ENCODE results near the gene DDX42. TPM values are rescaled to one million over a fixed set of nuclear protein-coding genes. Genes with fewer than 3 reads are reported as not detected.
A peak's percentile ranks its signal among the peaks of the same experiment; 100 is the strongest.
"Not testable (repeated sequence)": the region's sequence is repeated elsewhere in the genome, so short reads cannot be mapped to it uniquely, and the experiment has no call there.

The DDX42 gene
- total and polyA plus RNA-seq, 3 experiments from 2014 or later, result 16.9 to 122 (median 103) TPM

GRCh38 chr17:63847525-63848249, 73.7 kb downstream of the DDX42 start:
- Histone ChIP-seq H3K36me3 (ENCODE audit: insufficient read depth, low read length) (no peaks in the 10 kb centered on the region), H3K9me3 (ENCODE audit: low read length) (no peaks in the 10 kb centered on the region), H3K4me1 (ENCODE audit: insufficient read depth, low read length) (peaks cover 18% of the 10 kb centered on the region), H3K27ac (ENCODE audit: low read depth, low read length) (no peak overlapping the region), H3K4me3 (ENCODE audit: low read length) (no peak overlapping the region), H3K27me3 (ENCODE audit: insufficient read depth, low read length, poor library complexity, severe bottlenecking) (no peaks in the 10 kb centered on the region)
- DNase-seq, result no peak
- CTCF ChIA-PET, result interaction anchor here (1.1 to 3.6 kb wide), 6 partner anchors 9 to 195 kb away, joined by 3 to 37 read pairs (median 10); partner anchors contain the start of genes CCDC47, FTSJ3 and PSMC5
- peak overlapping the region in 7 of 8 donors; percentile 5 to 90 (median 67) for H3K27ac Mint-ChIP-seq
- POLR2A ChIA-PET, result interaction anchor here (0.6 to 1.0 kb wide), 2 partner anchors 298 to 365 kb away, joined by 3 read pairs; no protein-coding TSS in a partner anchor
- peaks cover 0 to 2% of the 10 kb centered on the region in 2 donors for H3K27me3 Mint-ChIP-seq
- H3K4me1 Mint-ChIP-seq, result peaks cover 18 to 23% (median 21%) of the 10 kb centered on the region in 3 donors
- peaks cover 0 to 2% (median 0%) of the 10 kb centered on the region in 3 donors for H3K36me3 Mint-ChIP-seq
- no peaks in the 10 kb centered on the region for H3K9me3 Mint-ChIP-seq
- H3K4me3 Mint-ChIP-seq, result peak overlapping the region; percentile 37 to 84 (median 61)

GRCh38 chr17:63848834-63849689, 75.1 kb downstream of the DDX42 start:
- Histone ChIP-seq H3K4me3 (ENCODE audit: low read length) (peak overlapping the region; percentile 42), H3K36me3 (ENCODE audit: insufficient read depth, low read length) (no peaks in the 10 kb centered on the region), H3K9me3 (ENCODE audit: low read length) (no peaks in the 10 kb centered on the region), H3K4me1 (ENCODE audit: insufficient read depth, low read length) (peaks cover 10% of the 10 kb centered on the region), H3K27ac (ENCODE audit: low read depth, low read length) (peak overlapping the region; percentile 55), H3K27me3 (ENCODE audit: insufficient read depth, low read length, poor library complexity, severe bottlenecking) (no peaks in the 10 kb centered on the region)
- peaks cover 0 to 2% of the 10 kb centered on the region in 2 donors for H3K27me3 Mint-ChIP-seq
- peak; percentile 92 to 93 (median 93) for DNase-seq
- H3K27ac Mint-ChIP-seq, result peak overlapping the region; percentile 67 to 98 (median 96)
- CTCF ChIA-PET, result interaction anchor here (0.6 to 3.6 kb wide), 26 partner anchors 9 to 443 kb away, joined by 3 to 37 read pairs (median 3); partner anchors contain the start of genes CCDC47, FTSJ3, ICAM2 and PSMC5
- H3K4me3 Mint-ChIP-seq, result peak overlapping the region; percentile 58 to 87 (median 83)
- no peaks in the 10 kb centered on the region for H3K36me3 Mint-ChIP-seq
- POLR2A ChIA-PET, result interaction anchor here (0.6 to 1.0 kb wide), 4 partner anchors 76 to 297 kb away, joined by 3 to 6 read pairs (median 3); partner anchors contain the start of genes CCDC47 and LIMD2
- H3K4me1 Mint-ChIP-seq, result peaks cover 13 to 19% (median 15%) of the 10 kb centered on the region in 3 donors
- H3K9me3 Mint-ChIP-seq, result no peaks in the 10 kb centered on the region

GRCh38 chr17:63850401-63850800, 76.4 kb downstream of the DDX42 start:
- no peak overlapping the region for H3K27ac ChIP-seq (ENCODE audit: low read depth, low read length)
- Mint-ChIP-seq H3K9me3 (no peaks in the 10 kb centered on the region), H3K27me3 (peaks cover 0 to 2% of the 10 kb centered on the region in 2 donors), H3K4me1 (peaks cover 11 to 19% (median 12%) of the 10 kb centered on the region in 3 donors), H3K27ac (no peak overlapping the region), H3K36me3 (no peaks in the 10 kb centered on the region), H3K4me3 (peak overlapping the region in 1 of 7 donors; percentile 51)
- CTCF ChIA-PET, result interaction anchor here (0.7 to 1.1 kb wide), 2 partner anchors 11 kb away, joined by 3 read pairs; no protein-coding TSS in a partner anchor
- no peak overlapping the region for H3K4me3 ChIP-seq (ENCODE audit: low read length)
- H3K27me3 ChIP-seq (ENCODE audit: insufficient read depth, low read length, poor library complexity, severe bottlenecking), result no peaks in the 10 kb centered on the region
- no peak for DNase-seq
- no peaks in the 10 kb centered on the region for H3K9me3 ChIP-seq (ENCODE audit: low read length)
- peaks cover 10% of the 10 kb centered on the region for H3K4me1 ChIP-seq (ENCODE audit: insufficient read depth, low read length)
- H3K36me3 ChIP-seq (ENCODE audit: insufficient read depth, low read length), result no peaks in the 10 kb centered on the region
- POLR2A ChIA-PET, result no interaction called here

GRCh38 chr17:63853260-63853659, 79.3 kb downstream of the DDX42 start:
- DNase-seq, result no peak
- no peak overlapping the region for H3K27ac ChIP-seq (ENCODE audit: low read depth, low read length)
- ChIA-PET CTCF (no interaction called here), POLR2A (no interaction called here)
- no peaks in the 10 kb centered on the region for H3K27me3 ChIP-seq (ENCODE audit: insufficient read depth, low read length, poor library complexity, severe bottlenecking)
- Mint-ChIP-seq H3K9me3 (no peaks in the 10 kb centered on the region), H3K27me3 (peaks cover 0 to 2% of the 10 kb centered on the region in 2 donors), H3K4me1 (peaks cover 4 to 12% (median 7%) of the 10 kb centered on the region in 3 donors), H3K27ac (no peak overlapping the region), H3K36me3 (no peaks in the 10 kb centered on the region), H3K4me3 (no peak overlapping the region)
- no peaks in the 10 kb centered on the region for H3K36me3 ChIP-seq (ENCODE audit: insufficient read depth, low read length)
- H3K4me1 ChIP-seq (ENCODE audit: insufficient read depth, low read length), result peaks cover 6% of the 10 kb centered on the region
- no peak overlapping the region for H3K4me3 ChIP-seq (ENCODE audit: low read length)
- H3K9me3 ChIP-seq (ENCODE audit: low read length), result no peaks in the 10 kb centered on the region

GRCh38 chr17:63854709-63855108, 80.7 kb downstream of the DDX42 start:
- H3K36me3 ChIP-seq (ENCODE audit: insufficient read depth, low read length), result no peaks in the 10 kb centered on the region
- Mint-ChIP-seq H3K9me3 (no peaks in the 10 kb centered on the region), H3K27ac (no peak overlapping the region), H3K4me1 (peaks cover 0 to 1% (median 0%) of the 10 kb centered on the region in 3 donors), H3K4me3 (no peak overlapping the region), H3K27me3 (peaks cover 0 to under 1% of the 10 kb centered on the region in 2 donors), H3K36me3 (no peaks in the 10 kb centered on the region)
- CTCF ChIA-PET, result interaction anchor here (2.7 kb wide), 1 partner anchor 11 kb away, joined by 8 read pairs; no protein-coding TSS in a partner anchor
- no peak overlapping the region for H3K27ac ChIP-seq (ENCODE audit: low read depth, low read length)
- no peak overlapping the region for H3K4me3 ChIP-seq (ENCODE audit: low read length)
- no peak for DNase-seq
- H3K4me1 ChIP-seq (ENCODE audit: insufficient read depth, low read length), result no peaks in the 10 kb centered on the region
- POLR2A ChIA-PET, result no interaction called here
- no peaks in the 10 kb centered on the region for H3K9me3 ChIP-seq (ENCODE audit: low read length)
- H3K27me3 ChIP-seq (ENCODE audit: insufficient read depth, low read length, poor library complexity, severe bottlenecking), result no peaks in the 10 kb centered on the region

- no peaks in the 10 kb centered on the region for H3K36me3 ChIP-seq (ENCODE audit: insufficient read depth, low read length)
- Mint-ChIP-seq H3K4me1 (no peaks in the 10 kb centered on the region), H3K27ac (no peak overlapping the region), H3K27me3 (peaks cover 3 to 4% of the 10 kb centered on the region in 2 donors), H3K9me3 (no peaks in the 10 kb centered on the region), H3K36me3 (no peaks in the 10 kb centered on the region), H3K4me3 (no peak overlapping the region)
- no peaks in the 10 kb centered on the region for H3K9me3 ChIP-seq (ENCODE audit: low read length)
- H3K4me1 ChIP-seq (ENCODE audit: insufficient read depth, low read length), result no peaks in the 10 kb centered on the region
- no peak overlapping the region for H3K4me3 ChIP-seq (ENCODE audit: low read length)
- no peak overlapping the region for H3K27ac ChIP-seq (ENCODE audit: low read depth, low read length)
- no peak for DNase-seq
- CTCF ChIA-PET, result interaction anchor here (2.7 kb wide), 1 partner anchor 10 kb away, joined by 8 read pairs; no protein-coding TSS in a partner anchor
- POLR2A ChIA-PET, result no interaction called here
- H3K27me3 ChIP-seq (ENCODE audit: insufficient read depth, low read length, poor library complexity, severe bottlenecking), result no peaks in the 10 kb centered on the region
Observed at GRCh38 chr17:63855185-63855584, 81.2 kb downstream of the DDX42 start.

GRCh38 chr17:63856425-63856824, 82.5 kb downstream of the DDX42 start:
- H3K4me3 Mint-ChIP-seq; H3K27ac Mint-ChIP-seq; H3K4me3 ChIP-seq (ENCODE audit: low read length); DNase-seq; H3K36me3 ChIP-seq (ENCODE audit: insufficient read depth, low read length); H3K4me1 ChIP-seq (ENCODE audit: insufficient read depth, low read length); H3K4me1 Mint-ChIP-seq; H3K27me3 Mint-ChIP-seq; H3K27me3 ChIP-seq (ENCODE audit: insufficient read depth, low read length, poor library complexity, severe bottlenecking); H3K9me3 ChIP-seq (ENCODE audit: low read length); H3K36me3 Mint-ChIP-seq; H3K9me3 Mint-ChIP-seq; H3K27ac ChIP-seq (ENCODE audit: low read depth, low read length); POLR2A ChIA-PET: not testable (repeated sequence)
- CTCF ChIA-PET, result interaction anchor here (2.7 kb wide), 1 partner anchor 9 kb away, joined by 8 read pairs; no protein-coding TSS in a partner anchor
